Lower leg skin (tissue), 4 donors: ENCODE measurements around the gene ZNF436. TPM values are rescaled to one million over a fixed set of nuclear protein-coding genes. Genes with fewer than 3 reads are reported as not detected.
A peak's percentile ranks its signal among the peaks of the same experiment; 100 is the strongest.

Source experiments
- DNase-seq, 2 donors: peaks; one replicate each; pipeline ENCODE4 v3.0.0-alpha.2; 2019; ENCODE audit warnings: low spot score in 2 of 2
- H3K4me3 ChIP-seq: fragments of 200-600 bp; sonication (generic); 2 replicates; pipeline ENCODE4 v1.5.1; 2017; ENCODE audit warnings: mild to moderate bottlenecking, low read depth; ENCODE audit not compliant: poor library complexity, severe bottlenecking
- POLR2A ChIP-seq, 2 donors: fragments of 450-650 bp; IDR thresholded peaks; one replicate each; pipeline ENCODE4 v1.6.1; 2016 to 2017; ENCODE audit warnings: antibody characterized with exemption in 2 of 2, mild to moderate bottlenecking in 1 of 2, moderate library complexity in 1 of 2
- WGBS, 2 donors: methylation state at CpG; one replicate each; pipeline ENCODE4 v1.1.5; 2018; 5-methylcytosine and 5-hydroxymethylcytosine counted together
- intact Hi-C: fragments of 100-400 bp; cut with DNase I; formaldehyde crosslinking; loops from one replicate; pipeline ENCODE4 v1.15.0; 2023; ENCODE audit warnings: low total_unique reads
- total RNA-seq, 4 donors: library from RNA; depleted of rRNA; stranded (reverse); fragments of >200 nt; gene quantifications; one replicate each; pipeline ENCODE4 v1.1.0, GENCODE V29; 2016
- TF ChIP-seq, protein P1 (sequence below), 3 donors: fragments of 450-650 bp; IDR thresholded peaks; one replicate each; pipeline ENCODE4 v1.5.1; 2016; ENCODE audit warnings: antibody characterized with exemption in 3 of 3, mild to moderate bottlenecking in 3 of 3, moderate library complexity in 2 of 3

ZNF436 gene
- total RNA-seq, 4 donors from 2014 or later = 19.1 to 41.6 (median 32.8) TPM

GRCh38 chr1:23371987-23372880, 2.6 kb upstream of the ZNF436 start:
- DNase-seq = no peak
- WGBS, 2 donors = 61 to 71% methylated on average over 13 of the region's 13 CpGs
- no peak for TF ChIP-seq POLR2A (IDR thresholded peaks at IDR 0.05)
- TF ChIP-seq, protein P1, sequence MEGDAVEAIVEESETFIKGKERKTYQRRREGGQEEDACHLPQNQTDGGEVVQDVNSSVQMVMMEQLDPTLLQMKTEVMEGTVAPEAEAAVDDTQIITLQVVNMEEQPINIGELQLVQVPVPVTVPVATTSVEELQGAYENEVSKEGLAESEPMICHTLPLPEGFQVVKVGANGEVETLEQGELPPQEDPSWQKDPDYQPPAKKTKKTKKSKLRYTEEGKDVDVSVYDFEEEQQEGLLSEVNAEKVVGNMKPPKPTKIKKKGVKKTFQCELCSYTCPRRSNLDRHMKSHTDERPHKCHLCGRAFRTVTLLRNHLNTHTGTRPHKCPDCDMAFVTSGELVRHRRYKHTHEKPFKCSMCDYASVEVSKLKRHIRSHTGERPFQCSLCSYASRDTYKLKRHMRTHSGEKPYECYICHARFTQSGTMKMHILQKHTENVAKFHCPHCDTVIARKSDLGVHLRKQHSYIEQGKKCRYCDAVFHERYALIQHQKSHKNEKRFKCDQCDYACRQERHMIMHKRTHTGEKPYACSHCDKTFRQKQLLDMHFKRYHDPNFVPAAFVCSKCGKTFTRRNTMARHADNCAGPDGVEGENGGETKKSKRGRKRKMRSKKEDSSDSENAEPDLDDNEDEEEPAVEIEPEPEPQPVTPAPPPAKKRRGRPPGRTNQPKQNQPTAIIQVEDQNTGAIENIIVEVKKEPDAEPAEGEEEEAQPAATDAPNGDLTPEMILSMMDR (IDR thresholded peaks at IDR 0.05) = no peak
- no peak overlapping the region for H3K4me3 ChIP-seq
- intact Hi-C loops = no loop called here

DNA sequence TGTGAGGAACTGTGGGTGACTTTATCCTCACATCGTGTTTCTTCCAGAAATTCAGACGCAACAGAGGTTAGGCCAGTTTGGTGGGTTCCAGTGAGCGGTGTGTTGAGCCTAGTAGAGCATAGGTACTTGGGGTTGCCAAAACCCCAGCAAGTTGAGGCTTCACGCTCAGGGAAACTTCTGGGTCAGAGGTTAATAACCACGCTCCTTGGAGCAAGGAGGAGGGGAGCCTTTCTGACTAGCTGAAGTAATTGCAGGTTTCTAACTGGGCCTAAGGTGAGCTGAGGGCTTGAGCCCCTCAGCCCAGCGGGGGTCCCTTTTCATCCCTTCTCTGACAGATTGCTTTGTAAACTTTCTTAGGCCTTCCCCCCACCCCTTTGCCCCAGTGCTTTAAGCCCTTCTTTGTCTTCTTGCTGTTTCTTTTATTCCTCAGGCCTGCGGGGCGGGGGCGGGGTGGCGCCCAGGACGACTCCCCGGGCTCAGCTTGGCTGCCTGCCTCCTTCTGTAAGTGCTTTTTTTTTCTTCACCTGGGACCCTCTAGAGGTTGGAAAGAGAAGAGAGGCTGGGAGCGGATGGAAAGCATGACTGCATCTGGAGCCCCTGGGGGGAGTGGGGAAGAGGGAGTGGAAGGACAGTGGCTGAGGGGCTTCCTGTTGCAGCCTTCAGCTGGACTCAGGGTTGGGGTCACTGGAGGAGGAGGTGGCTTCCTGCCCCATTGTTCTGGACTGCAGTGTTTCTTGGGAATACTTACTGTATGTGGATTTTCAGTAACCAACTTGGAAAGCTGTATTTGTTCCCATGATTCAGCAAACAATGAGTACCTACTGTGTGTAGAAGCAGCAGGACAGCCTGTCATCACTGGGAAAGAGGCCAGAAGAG, 1.3 kb upstream of the ZNF436 start:
- DNase-seq = no peak
- intact Hi-C loops = no loop called here
- 25 to 30% methylated on average over 13 of the region's 13 CpGs for WGBS, 2 donors
- TF ChIP-seq, protein P1 (IDR thresholded peaks at IDR 0.05) = no peak
- TF ChIP-seq POLR2A (IDR thresholded peaks at IDR 0.05) = no peak
- H3K4me3 ChIP-seq = no peak overlapping the region

DNA sequence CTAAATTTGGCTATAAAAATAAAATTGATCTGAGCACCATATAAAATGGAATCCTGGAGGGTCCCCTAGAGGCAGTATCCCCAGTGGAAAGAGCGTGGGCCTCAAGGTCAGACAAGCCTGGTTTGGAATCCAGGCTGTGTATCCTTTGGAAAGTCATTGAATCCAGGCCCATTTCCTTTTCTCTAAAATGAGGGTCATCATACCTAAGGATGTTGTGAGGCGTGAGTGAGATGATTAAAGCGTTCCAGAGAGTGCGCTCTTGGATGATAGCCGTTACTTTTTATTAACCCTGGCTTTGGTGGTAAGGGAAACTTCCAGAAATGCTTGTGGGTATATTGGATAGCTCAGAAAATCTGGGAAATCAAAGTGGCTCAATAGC, 683 bp upstream of the ZNF436 start:
- no peak for DNase-seq
- intact Hi-C loops = no loop called here
- 25 to 32% methylated on average over 5 of the region's 5 CpGs for WGBS, 2 donors
- TF ChIP-seq POLR2A (IDR thresholded peaks at IDR 0.05) = no peak
- TF ChIP-seq, protein P1 (IDR thresholded peaks at IDR 0.05) = no peak
- no peak overlapping the region for H3K4me3 ChIP-seq

- TF ChIP-seq POLR2A (IDR thresholded peaks at IDR 0.05) = peak in 1 of 2 donors; percentile 70
- TF ChIP-seq, protein P1 (IDR thresholded peaks at IDR 0.05) = no peak
- DNase-seq = peak; percentile 89 to 98
- intact Hi-C loops = no loop called here
- H3K4me3 ChIP-seq = peak overlapping the region; percentile 66
- 0% methylated on average over 24 to 61 of the region's 61 CpGs for WGBS, 2 donors
Measured at GRCh38 chr1:23368562-23369334, 888 bp downstream of the ZNF436 start.

- TF ChIP-seq, protein P1 (IDR thresholded peaks at IDR 0.05) = no peak
- TF ChIP-seq POLR2A (IDR thresholded peaks at IDR 0.05) = no peak
- whole genome bisulfite sequencing, 2 donors = 1% methylated on average over 22 to 41 of the region's 41 CpGs
- intact Hi-C loops = no loop called here
- peak; percentile 99 to 100 for DNase-seq
- H3K4me3 ChIP-seq = peak overlapping the region; percentile 66
Measured at GRCh38 chr1:23367791-23368561, 1.7 kb downstream of the ZNF436 start.
